Aorta (tissue), 4 donors: ENCODE results near the gene DNAJB13. TPM values are rescaled to one million over a fixed set of nuclear protein-coding genes. Genes with fewer than 3 reads are reported as not detected.

Experiments
- polyA plus RNA-seq, 2 donors: library from polyadenylated mRNA; stranded (reverse); fragments of 200-250 nt; gene quantifications; one replicate each; pipeline ENCODE4 v1.2.3, GENCODE V29; 2013
- total RNA-seq, 2 donors: library from RNA; stranded (reverse); fragmentation: NEBNext Ultra II Directional; extraction: Animal tissue kit (Norgen Biotek cat#: 25700); gene quantifications; one replicate each; pipeline ENCODE4 v1.2.1, GENCODE V29; 2021
- donor health status: healthy with polysubstance abuse.
- donor health status: Bipolar disorder and iron deficiency.
- donor health status: DM: no; HTN: no; CAD: no.
- donor health status: DM: yes; HTN: yes; CAD: no.

Gene DNAJB13
- total and polyA plus RNA-seq, 4 donors = not detected

Other genes with a start within 250 kb of the DNAJB13 start
- gene RAB6A, start 190.0 kb upstream of the DNAJB13 start, total RNA-seq = 100 to 1,000 TPM; 144 to 148 TPM
- 100 to 1,000 TPM in 1 of 2 donors, 10 to 100 TPM in 1; 72.1 to 158 TPM for gene RAB6A, start 190.0 kb upstream of the DNAJB13 start, polyA plus RNA-seq
- 10 to 100 TPM; 14.1 to 16.7 TPM for gene MRPL48, start 163.2 kb upstream of the DNAJB13 start, total RNA-seq
- gene MRPL48, start 163.2 kb upstream of the DNAJB13 start, polyA plus RNA-seq = 10 to 100 TPM; 28.5 to 42.3 TPM
- 10 to 100 TPM; 34.1 to 39.1 TPM for gene COA4, start 74.2 kb upstream of the DNAJB13 start, total RNA-seq
- gene COA4, start 74.2 kb upstream of the DNAJB13 start, polyA plus RNA-seq = 10 to 100 TPM; 56.4 to 77.0 TPM
- 10 to 100 TPM; 13.9 to 18.6 TPM for gene PAAF1, start 74.0 kb upstream of the DNAJB13 start, total RNA-seq
- 10 to 100 TPM; 14.9 to 23.9 TPM for gene PAAF1, start 74.0 kb upstream of the DNAJB13 start, polyA plus RNA-seq
- gene UCP2, start 31.8 kb downstream of the DNAJB13 start, total RNA-seq = 10 to 100 TPM; 27.4 to 45.4 TPM
- gene UCP2, start 31.8 kb downstream of the DNAJB13 start, polyA plus RNA-seq = 10 to 100 TPM in 1 of 2 donors, 1 to 10 TPM in 1; 7.3 to 44.3 TPM
- 1 to 10 TPM; 2.6 to 3.1 TPM for gene UCP3, start 58.1 kb downstream of the DNAJB13 start, total RNA-seq
- gene UCP3, start 58.1 kb downstream of the DNAJB13 start, polyA plus RNA-seq = 1 to 10 TPM in 1 of 2 donors, under 1 TPM in 1; 0.38 to 2.3 TPM
- gene C2CD3, start 220.0 kb downstream of the DNAJB13 start, total RNA-seq = 10 to 100 TPM; 21.2 to 29.4 TPM
- gene C2CD3, start 220.0 kb downstream of the DNAJB13 start, polyA plus RNA-seq = 1 to 10 TPM; 7.6 to 8.9 TPM
- 10 to 100 TPM; 35.8 to 43.2 TPM for gene PPME1, start 220.3 kb downstream of the DNAJB13 start, total RNA-seq
- 10 to 100 TPM; 17.2 to 22.5 TPM for gene PPME1, start 220.3 kb downstream of the DNAJB13 start, polyA plus RNA-seq